Testis (tissue), 2 donors: ENCODE results near the gene ECHDC3.

Experiments
- CTCF ChIP-seq, 3 experiments: fragments of 450-650 bp in 2 of 3; fragments of 200-600 bp in 1 of 3; sonication (generic) in 1 of 3; IDR thresholded peaks; one replicate each; pipeline ENCODE4 v1.5.1; 2016 to 2019; ENCODE audit warnings: antibody characterized with exemption in 3 of 3, mild to moderate bottlenecking in 2 of 3, moderate library complexity in 1 of 3
- POLR2A ChIP-seq: fragments of 450-650 bp; IDR thresholded peaks from one replicate; pipeline ENCODE4 v1.6.1; 2017; ENCODE audit warnings: antibody characterized with exemption, mild to moderate bottlenecking, moderate library complexity

- TF ChIP-seq CTCF (IDR thresholded peaks at IDR 0.05) (no peak), POLR2A (no peak)
These were observed 30.6 kb downstream of the ECHDC3 start for GRCh38 chr10:11772575-11773288.
